DND-41 (cell line): ENCODE data around the gene P4HA2.

Source experiments
- ATAC-seq: fragments of 200-7000 bp; cut with Tn5 transposase; 3 replicates; pipeline ENCODE4 v1.9.1; 2021; ENCODE audit warnings: low read depth; ENCODE audit not compliant: insufficient read depth
- DNase-seq: peaks from one replicate; pipeline ENCODE4 v3.0.0-alpha.2; 2020
- H2AFZ ChIP-seq: 2 replicates; pipeline ENCODE4 v1.6.0; 2012; ENCODE audit warnings: low read depth, low read length
- H3K27ac ChIP-seq: 2 replicates; pipeline ENCODE4 v1.5.1; 2012; ENCODE audit warnings: low read length, inconsistent platforms
- H3K27me3 ChIP-seq: fragments of 200-600 bp; sonication (generic); 2 replicates; pipeline ENCODE4 v1.6.0; 2012; ENCODE audit warnings: low read length, mild to moderate bottlenecking, inconsistent platforms; ENCODE audit not compliant: insufficient read depth, poor library complexity
- H3K36me3 ChIP-seq: 2 replicates; pipeline ENCODE4 v1.5.1; 2012; ENCODE audit warnings: low read length, inconsistent platforms; ENCODE audit not compliant: insufficient read depth
- H3K4me1 ChIP-seq: 2 replicates; pipeline ENCODE4 v1.5.1; 2012; ENCODE audit warnings: mild to moderate bottlenecking, low read length; ENCODE audit not compliant: insufficient read depth
- H3K4me2 ChIP-seq: 2 replicates; pipeline ENCODE4 v1.6.0; 2012; ENCODE audit warnings: mild to moderate bottlenecking, moderate library complexity, low read length, inconsistent platforms; ENCODE audit not compliant: insufficient read depth
- H3K4me3 ChIP-seq, 2 experiments: fragments of 200-600 bp in 1 of 2; shearing (Covaris generic) in 1 of 2; 2 replicates each; pipeline ENCODE4 v1.5.1; 2012 to 2016; ENCODE audit warnings: inconsistent platforms in 2 of 2, low read length in 2 of 2, mild to moderate bottlenecking in 2 of 2, low read depth in 1 of 2, moderate library complexity in 1 of 2
- H3K79me2 ChIP-seq: 2 replicates; pipeline ENCODE4 v1.6.0; 2012; ENCODE audit warnings: low read length, inconsistent platforms; ENCODE audit not compliant: insufficient read depth
- H3K9ac ChIP-seq: 2 replicates; pipeline ENCODE4 v1.6.0; 2012; ENCODE audit warnings: low read depth, mild to moderate bottlenecking, inconsistent platforms, low read length, moderate library complexity
- H3K9me3 ChIP-seq: 2 replicates; pipeline ENCODE4 v1.5.1; 2012; ENCODE audit warnings: low read length, moderate library complexity, mild to moderate bottlenecking, inconsistent platforms; ENCODE audit not compliant: insufficient read depth, severe bottlenecking
- H4K20me1 ChIP-seq: 2 replicates; pipeline ENCODE4 v1.6.0; 2012; ENCODE audit warnings: low read length; ENCODE audit not compliant: insufficient read depth
- EZH2 ChIP-seq: IDR thresholded peaks from 3 replicates; pipeline ENCODE4 v1.6.1; 2012; ENCODE audit warnings: borderline replicate concordance, low read depth, mild to moderate bottlenecking, moderate library complexity, low read length, inconsistent platforms; ENCODE audit not compliant: severe bottlenecking
- TF ChIP-seq, protein P1 (sequence below): IDR thresholded peaks from 2 replicates; pipeline ENCODE4 v1.5.1; 2012; ENCODE audit warnings: borderline replicate concordance, low read length, moderate library complexity, mild to moderate bottlenecking; ENCODE audit not compliant: poor library complexity, severe bottlenecking; ENCODE audit errors: extremely low read depth

The P4HA2 gene

DNA sequence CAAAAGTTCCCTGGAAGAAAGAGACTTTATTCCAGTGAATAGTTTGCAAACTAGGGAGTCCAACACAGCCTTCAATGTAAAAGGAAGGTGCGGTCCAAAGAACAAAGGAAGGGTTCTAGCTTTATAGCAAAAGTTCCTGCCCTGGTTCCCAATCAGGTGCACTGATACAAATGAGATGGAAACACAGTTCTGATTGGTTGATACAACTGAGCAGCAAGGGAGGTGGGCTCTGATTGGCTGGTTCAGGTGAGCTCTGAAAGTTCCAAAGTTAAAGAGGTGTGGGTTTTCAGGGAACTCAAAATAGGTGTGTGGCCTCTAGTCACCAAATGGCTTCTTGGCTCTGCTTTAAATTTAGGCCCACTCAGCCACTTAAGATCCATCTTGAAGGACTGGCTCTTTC lies 43.1 kb downstream of the P4HA2 start:
- Histone ChIP-seq H3K27me3 (peaks cover 5% of the 10 kb centered on the region), H3K4me2 (no peak overlapping the region), H3K27ac (no peak overlapping the region), H3K9ac (no peak overlapping the region), H3K4me1 (no peaks in the 10 kb centered on the region), H2AFZ (no peak overlapping the region), H3K9me3 (no peaks in the 10 kb centered on the region), H3K36me3 (no peaks in the 10 kb centered on the region), H3K4me3 (no peak overlapping the region), H4K20me1 (no peaks in the 10 kb centered on the region), H3K79me2 (no peaks in the 10 kb centered on the region)
- ATAC-seq = no peak
- TF ChIP-seq, protein P1, sequence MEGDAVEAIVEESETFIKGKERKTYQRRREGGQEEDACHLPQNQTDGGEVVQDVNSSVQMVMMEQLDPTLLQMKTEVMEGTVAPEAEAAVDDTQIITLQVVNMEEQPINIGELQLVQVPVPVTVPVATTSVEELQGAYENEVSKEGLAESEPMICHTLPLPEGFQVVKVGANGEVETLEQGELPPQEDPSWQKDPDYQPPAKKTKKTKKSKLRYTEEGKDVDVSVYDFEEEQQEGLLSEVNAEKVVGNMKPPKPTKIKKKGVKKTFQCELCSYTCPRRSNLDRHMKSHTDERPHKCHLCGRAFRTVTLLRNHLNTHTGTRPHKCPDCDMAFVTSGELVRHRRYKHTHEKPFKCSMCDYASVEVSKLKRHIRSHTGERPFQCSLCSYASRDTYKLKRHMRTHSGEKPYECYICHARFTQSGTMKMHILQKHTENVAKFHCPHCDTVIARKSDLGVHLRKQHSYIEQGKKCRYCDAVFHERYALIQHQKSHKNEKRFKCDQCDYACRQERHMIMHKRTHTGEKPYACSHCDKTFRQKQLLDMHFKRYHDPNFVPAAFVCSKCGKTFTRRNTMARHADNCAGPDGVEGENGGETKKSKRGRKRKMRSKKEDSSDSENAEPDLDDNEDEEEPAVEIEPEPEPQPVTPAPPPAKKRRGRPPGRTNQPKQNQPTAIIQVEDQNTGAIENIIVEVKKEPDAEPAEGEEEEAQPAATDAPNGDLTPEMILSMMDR = no peak
- no peak for TF ChIP-seq EZH2
- no peak for DNase-seq

DNA sequence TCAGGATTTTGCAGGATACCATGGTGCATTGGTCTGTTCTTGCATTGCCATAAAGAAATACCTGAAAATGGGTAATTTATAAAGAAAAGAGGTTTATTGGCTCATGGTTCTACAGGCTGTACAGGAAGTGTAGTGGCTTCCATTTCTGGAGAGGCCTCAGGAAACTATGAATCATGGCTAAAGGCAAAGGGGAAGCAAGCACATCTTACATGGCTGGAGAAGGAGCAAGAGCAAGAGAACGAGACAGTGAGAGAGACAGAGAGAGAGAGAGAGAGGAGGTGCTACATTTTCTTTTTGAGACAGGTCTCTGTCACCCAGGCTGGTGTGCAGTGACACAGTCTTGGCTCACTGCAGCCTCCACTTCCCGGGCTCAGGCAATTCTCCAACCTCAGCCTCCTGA lies 43.9 kb downstream of the P4HA2 start:
- DNase-seq (no peak), ATAC-seq (no peak)
- H3K4me3 ChIP-seq = no peak overlapping the region
- H3K27me3 ChIP-seq = peaks cover 5% of the 10 kb centered on the region
- H2AFZ ChIP-seq = no peak overlapping the region
- H4K20me1 ChIP-seq = no peaks in the 10 kb centered on the region
- no peak overlapping the region for H3K27ac ChIP-seq
- H3K4me1 ChIP-seq = no peaks in the 10 kb centered on the region
- no peak overlapping the region for H3K4me2 ChIP-seq
- no peaks in the 10 kb centered on the region for H3K36me3 ChIP-seq
- no peak for TF ChIP-seq EZH2
- TF ChIP-seq, protein P1 = no peak
- no peak overlapping the region for H3K9ac ChIP-seq
- H3K9me3 ChIP-seq = no peaks in the 10 kb centered on the region
- no peaks in the 10 kb centered on the region for H3K79me2 ChIP-seq

DNA sequence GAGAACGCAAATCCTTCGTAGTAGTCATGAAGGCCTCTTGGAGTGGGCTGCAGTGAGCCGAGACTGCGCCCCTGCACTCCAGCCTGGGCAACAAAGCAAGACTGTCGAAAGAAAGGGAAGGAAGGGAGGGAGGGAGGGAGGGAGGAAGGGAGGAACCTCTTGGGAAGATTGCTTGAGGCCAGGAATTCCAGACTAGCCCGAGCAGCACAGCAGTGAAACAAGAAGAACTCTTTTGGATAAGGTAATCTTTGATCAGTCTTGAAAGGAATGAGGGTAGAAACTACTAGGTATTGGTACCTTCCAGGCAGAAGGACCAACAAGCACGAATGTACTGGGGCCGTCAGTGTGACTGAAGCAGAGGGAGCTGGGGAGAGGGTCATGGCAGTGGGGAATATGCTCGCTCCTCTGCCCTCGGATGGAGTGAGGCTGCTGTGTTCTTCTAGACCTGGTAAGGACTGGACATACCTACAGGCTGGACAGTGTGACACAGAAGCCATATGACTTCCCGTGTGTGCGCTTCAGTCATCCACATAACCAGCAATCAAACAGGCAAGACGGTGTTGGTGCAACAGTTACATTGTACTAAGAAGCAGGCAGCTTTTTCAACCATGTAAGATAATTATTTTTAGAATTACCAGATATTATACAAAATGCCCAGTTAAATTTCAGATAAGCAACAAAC lies 45.2 kb downstream of the P4HA2 start:
- TF ChIP-seq EZH2 = no peak
- TF ChIP-seq, protein P1 = no peak
- no peaks in the 10 kb centered on the region for H3K9me3 ChIP-seq
- H3K36me3 ChIP-seq = no peaks in the 10 kb centered on the region
- no peaks in the 10 kb centered on the region for H4K20me1 ChIP-seq
- H3K9ac ChIP-seq = no peak overlapping the region
- H3K4me3 ChIP-seq = no peak overlapping the region
- no peak for ATAC-seq
- H3K4me2 ChIP-seq = no peak overlapping the region
- no peaks in the 10 kb centered on the region for H3K79me2 ChIP-seq
- H3K27me3 ChIP-seq = peaks cover 5% of the 10 kb centered on the region
- no peak overlapping the region for H3K27ac ChIP-seq
- no peak overlapping the region for H2AFZ ChIP-seq
- no peak for DNase-seq
- no peaks in the 10 kb centered on the region for H3K4me1 ChIP-seq
